GM20431 (cell line): ENCODE measurements around the gene SH3BGRL3.
"Not testable (repeated sequence)": the region's sequence is repeated elsewhere in the genome, so short reads cannot be mapped to it uniquely, and the experiment has no call there.

Experiments
- in situ Hi-C: fragments of 300-500 bp; cut with MseI, MboI; formaldehyde crosslinking; loops from one replicate; pipeline ENCODE4 v1.15.0; 2020; ENCODE audit warnings: low sequenced_read_pairs; ENCODE audit not compliant: unreplicated experiment

Gene SH3BGRL3

GRCh38 chr1:26307966-26308899 is 28.3 kb downstream of the SH3BGRL3 start:
- in situ Hi-C loops, result not testable (repeated sequence)

DNA sequence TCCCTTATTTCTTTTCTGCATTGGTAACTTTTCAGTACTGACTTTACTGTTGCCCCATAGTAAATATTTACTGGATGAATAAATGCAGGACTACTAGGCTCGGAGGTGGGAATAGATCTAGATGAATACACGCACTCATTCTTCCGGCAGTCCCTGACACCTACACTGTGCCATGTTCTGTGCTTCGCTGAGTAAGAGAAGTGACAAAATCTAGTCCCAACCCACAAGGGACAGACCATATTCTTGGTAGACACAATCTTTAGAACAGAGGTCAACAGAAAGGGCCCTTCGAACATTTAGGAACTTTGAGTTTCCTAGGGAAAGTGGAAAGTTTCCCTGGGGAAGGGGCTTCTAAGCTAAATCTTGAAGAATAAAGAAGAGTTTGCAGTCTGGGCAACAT is 34.6 kb downstream of the SH3BGRL3 start:
- in situ Hi-C loops, result no loop called here

DNA sequence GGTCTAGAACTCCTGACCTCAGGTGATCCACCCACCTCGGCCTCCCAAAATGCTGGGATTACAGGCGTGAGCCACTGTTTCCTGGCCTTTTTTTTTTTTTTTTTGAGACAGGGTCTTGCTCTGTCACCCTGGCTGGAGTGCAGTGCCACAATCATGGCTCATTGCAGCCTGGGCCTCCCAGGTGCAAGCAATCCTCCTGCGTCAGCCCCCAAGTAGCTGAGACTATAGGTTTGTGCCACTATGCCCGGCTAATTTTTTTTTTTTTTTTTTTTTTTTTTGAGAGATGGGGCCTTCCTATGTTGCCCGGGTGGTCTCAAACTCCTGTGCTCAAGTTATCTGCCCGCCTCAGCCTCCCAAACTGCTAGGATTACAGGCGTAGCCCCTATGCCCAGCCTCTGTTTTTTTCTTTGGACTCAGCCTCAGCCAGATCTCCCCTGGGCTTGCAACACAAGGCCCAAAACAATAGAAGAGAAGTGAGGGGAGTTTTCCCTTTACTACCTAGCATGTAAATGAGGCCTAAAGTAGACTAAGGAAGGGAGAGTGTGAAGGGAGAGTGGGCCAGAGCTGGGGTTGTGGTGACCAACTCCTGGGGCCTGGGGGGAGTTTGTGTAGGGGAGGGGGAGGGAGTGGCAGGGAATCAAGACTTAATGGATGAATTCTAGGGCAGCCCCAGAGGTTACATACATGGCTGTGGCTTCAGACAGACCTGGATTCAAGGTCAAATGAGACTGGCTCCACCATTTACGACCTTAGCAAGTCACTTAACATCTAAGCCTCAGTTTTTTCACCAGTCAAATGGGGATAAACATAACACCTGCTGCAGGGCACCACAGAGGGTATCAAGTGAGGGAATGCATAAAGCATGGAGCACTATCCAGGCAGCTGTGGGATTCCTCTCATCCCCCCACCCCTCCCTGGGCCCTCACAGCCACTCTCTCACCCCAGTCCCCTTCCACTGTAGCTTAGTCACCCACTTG is 36.3 kb downstream of the SH3BGRL3 start:
- in situ Hi-C loops, result no loop called here

GRCh38 chr1:26317146-26317545 is 37.3 kb downstream of the SH3BGRL3 start:
- in situ Hi-C loops, result no loop called here

DNA sequence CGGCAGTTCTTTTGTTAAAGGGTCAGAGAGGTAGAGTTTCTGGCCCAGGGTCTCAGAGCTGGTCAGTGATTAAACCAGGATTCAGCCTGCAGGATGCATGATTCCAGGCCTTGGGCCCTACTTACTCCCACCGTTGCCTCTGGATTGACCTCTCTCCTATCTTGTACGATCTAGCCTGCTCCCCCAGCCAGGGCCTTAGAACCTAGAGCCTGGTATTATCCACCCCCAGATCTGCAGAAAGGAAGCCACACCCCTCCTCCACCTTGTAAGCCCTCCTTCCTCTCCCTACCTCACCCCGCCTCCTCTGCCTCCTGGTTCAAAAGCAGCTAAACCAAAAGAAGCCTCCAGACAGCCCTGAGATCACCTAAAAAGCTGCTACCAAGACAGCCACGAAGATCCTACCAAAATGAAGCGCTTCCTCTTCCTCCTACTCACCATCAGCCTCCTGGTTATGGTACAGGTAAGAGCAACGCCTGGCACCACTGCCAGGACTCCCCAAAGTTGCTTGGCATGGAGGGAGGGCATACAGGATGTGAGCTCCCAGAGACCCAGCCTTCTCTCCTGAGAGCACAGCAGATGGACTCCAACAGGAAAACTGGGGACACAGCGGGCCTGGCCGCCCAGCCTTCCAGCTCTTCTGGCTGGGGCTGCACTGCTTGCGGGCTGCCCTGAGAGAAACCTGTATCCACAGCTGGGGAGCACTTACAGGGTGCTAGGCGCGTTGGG is 37.9 kb downstream of the SH3BGRL3 start, which contains the start of gene CD52:
Gene CD52, plus strand, starts transcription at position 347 of the 726 bp plus-strand sequence. Its CDS starts 60 bp downstream, at position 407.
- in situ Hi-C loops, result no loop called here

DNA sequence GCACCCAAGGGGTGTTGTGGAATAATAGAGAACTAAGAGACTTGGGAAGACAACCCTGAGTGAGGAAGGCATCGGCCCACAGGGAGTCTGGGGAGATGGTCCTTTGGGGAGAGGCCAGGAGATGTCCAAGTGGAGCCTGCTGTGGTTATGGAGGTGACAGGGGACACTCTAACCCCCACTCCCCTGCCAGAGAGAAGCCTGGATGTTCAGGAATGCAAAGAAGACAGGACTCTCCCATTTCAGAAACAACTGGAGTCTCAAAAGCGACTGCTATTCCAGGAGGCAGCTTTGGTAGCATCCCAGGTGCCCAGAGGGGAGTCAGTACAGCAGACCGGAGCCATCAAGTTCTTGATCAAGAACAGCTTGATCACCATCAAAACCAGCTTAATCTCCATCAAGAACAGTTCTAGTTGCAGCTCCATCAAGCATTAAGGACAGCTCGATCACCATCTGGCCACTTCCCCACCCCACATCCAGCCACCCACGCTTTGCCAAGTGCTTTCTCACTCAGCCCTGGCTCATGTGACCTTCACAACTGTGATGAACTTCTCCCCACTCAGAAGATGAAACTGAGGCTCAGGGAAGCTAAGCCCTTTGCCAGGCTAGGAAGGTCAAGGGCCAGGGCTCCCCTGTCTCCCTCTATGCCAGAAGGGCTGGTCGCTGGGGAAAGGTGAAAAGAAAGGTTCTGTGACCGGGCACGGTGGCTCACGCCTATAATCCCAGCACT is 38.6 kb downstream of the SH3BGRL3 start:
- in situ Hi-C loops, result no loop called here

DNA sequence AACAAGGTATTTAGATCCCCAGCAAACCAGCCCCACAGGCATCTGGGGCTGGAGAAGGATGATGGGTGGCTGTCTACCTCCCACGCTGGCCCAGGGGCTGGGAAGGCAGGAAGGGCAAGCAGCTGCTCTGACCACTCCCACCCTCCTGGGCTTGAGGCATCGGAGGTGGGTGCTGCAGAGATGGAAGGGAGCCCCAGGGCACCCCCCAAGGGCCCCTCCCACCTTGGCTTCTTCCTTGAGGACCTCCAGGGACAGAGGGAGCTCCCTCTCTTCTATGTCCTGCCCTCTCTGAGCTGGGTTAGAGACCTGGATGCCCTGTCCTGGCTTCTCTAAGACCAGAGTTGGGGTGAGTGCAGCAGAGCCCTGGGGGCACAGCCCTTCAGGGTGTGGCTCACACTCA is 41.0 kb downstream of the SH3BGRL3 start:
- in situ Hi-C loops, result loop anchor here (5.0 kb wide), 1 partner anchor 39 kb away; the partner anchor contains the start of gene SH3BGRL3

- in situ Hi-C loops, result loop anchor here (5.0 kb wide), 1 partner anchor 39 kb away; the partner anchor contains the start of gene SH3BGRL3
These were observed 41.6 kb downstream of the SH3BGRL3 start for GRCh38 chr1:26321315-26322041.

DNA sequence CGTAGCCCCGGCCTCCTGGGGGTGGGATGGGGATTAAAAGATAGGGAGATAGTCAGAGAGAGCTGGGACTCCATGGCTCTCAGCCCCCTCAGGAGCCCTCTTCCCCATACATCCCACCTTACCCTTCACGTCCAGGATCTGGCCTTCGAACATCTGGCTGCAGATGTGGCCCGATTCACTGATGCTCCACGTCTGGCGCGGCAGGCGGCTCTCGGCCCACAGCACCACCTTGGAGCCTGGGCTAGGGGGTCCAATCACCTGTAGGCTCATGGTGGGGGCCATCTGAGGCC is 42.1 kb downstream of the SH3BGRL3 start:
- in situ Hi-C loops, result loop anchor here (5.0 kb wide), 1 partner anchor 40 kb away; the partner anchor contains the start of gene SH3BGRL3

DNA sequence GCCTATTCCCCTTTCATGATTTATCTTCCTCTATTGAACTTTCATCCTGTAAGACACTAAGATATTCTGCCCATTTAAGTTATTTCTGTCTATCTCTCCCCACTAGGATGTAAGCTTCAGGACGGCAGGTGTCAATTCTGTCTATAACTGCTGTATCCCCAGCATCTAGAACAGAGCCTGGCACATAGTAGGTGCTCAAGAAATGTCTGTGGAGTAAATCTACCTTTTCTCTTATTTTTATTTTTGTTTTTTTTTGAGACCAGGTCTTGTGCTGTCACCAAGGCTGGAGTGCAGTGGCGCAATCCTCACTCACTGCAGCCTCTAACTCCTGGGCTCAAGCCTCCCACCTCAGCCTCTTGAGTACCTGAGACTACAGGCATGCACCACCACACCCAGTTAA is 43.5 kb downstream of the SH3BGRL3 start:
- in situ Hi-C loops, result loop anchor here (5.0 kb wide), 1 partner anchor 41 kb away; the partner anchor contains the start of gene SH3BGRL3

GRCh38 chr1:26324550-26324949 is 44.7 kb downstream of the SH3BGRL3 start:
- in situ Hi-C loops, result loop anchor here (5.0 kb wide), 1 partner anchor 42 kb away; the partner anchor contains the start of gene SH3BGRL3

- in situ Hi-C loops, result no loop called here
These were observed 48.1 kb downstream of the SH3BGRL3 start for GRCh38 chr1:26327956-26328362.

DNA sequence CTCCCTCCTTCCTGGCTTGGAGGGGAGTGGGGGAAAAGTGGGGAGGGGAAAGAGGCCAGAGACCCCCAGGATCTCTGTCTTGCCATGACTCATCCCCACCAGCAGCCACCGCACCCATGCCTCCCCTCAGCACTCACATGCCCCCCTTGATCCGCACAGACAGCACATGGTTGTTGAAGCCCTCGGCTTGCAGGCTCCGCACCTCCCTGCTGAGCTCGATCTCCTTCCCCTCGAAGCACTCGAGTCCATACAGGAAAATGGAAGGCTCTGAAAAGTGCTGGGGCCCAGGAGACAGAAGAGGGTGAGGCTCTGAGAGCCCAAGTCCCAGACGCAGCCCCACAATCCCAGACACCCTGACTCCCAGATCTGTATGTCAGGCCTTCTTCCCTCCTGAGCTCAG is 48.7 kb downstream of the SH3BGRL3 start:
- in situ Hi-C loops, result no loop called here

GRCh38 chr1:26329380-26329779 is 49.5 kb downstream of the SH3BGRL3 start:
- in situ Hi-C loops, result not testable (repeated sequence)

DNA sequence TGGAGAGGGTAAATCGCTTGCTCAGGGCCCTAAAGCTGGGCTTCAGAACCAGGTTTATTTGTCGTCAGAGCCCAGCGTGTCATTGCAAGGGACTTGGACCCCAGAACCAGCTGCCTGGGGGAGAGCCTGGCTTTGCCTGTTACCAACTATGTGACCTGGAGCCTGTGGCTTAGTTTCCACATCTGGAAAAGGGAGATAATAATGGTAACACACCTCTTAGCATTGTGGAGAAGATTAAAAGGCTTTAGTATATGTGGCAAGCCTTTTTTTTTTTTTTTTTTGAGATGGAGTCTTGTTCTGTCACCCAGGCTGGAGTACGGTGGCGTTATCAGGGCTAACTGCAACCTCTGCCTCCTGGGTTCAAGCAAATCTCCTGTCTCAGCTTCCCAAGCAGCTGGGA is 50.4 kb downstream of the SH3BGRL3 start:
- in situ Hi-C loops, result no loop called here
